Tibial nerve (tissue), 4 donors: ENCODE measurements around the gene PRLHR. TPM values are rescaled to one million over a fixed set of nuclear protein-coding genes. Genes with fewer than 3 reads are reported as not detected.

Experiments used
- DNase-seq, 2 donors: peaks; one replicate each; pipeline ENCODE4 v3.0.0-alpha.2; 2019; ENCODE audit warnings: low spot score in 2 of 2
- H3K27ac ChIP-seq, 4 donors: fragments of 200-600 bp; sonication (generic) in 3 of 4; one replicate each; pipeline ENCODE4 v1.5.1; 2017 to 2019; ENCODE audit warnings: mild to moderate bottlenecking in 1 of 4
- H3K27me3 ChIP-seq, 2 donors: fragments of 200-600 bp; sonication (generic) in 1 of 2; one replicate each; pipeline versions ENCODE4 v1.5.1 to v1.6.0; 2017 to 2019
- H3K36me3 ChIP-seq, 3 donors: fragments of 200-600 bp; sonication (generic); one replicate each; pipeline ENCODE4 v1.5.1; 2018 to 2019
- H3K4me1 ChIP-seq, 4 donors: fragments of 200-600 bp; sonication (generic) in 3 of 4; one replicate each; pipeline ENCODE4 v1.5.1; 2017 to 2019
- H3K4me3 ChIP-seq, 4 donors: fragments of 200-600 bp; sonication (generic) in 3 of 4; one replicate each; pipeline ENCODE4 v1.5.1; 2017 to 2019; ENCODE audit warnings: mild to moderate bottlenecking in 1 of 4, moderate library complexity in 1 of 4
- H3K9me3 ChIP-seq, 4 donors: fragments of 200-600 bp; sonication (generic) in 3 of 4; one replicate each; pipeline ENCODE4 v1.5.1; 2017 to 2019
- CTCF ChIP-seq, 5 experiments: fragments of 200-600 bp in 3 of 5; fragments of 450-650 bp in 2 of 5; sonication (generic) in 3 of 5; IDR thresholded peaks; one replicate each; pipeline ENCODE4 v1.5.1; 2016 to 2019; ENCODE audit warnings: antibody characterized with exemption in 5 of 5, mild to moderate bottlenecking in 3 of 5, moderate library complexity in 2 of 5
- EP300 ChIP-seq, 2 donors: sonication (generic); formaldehyde crosslinking; IDR thresholded peaks; one replicate each; pipeline ENCODE4 v1.6.1; 2017; ENCODE audit warnings: antibody characterized with exemption in 2 of 2, mild to moderate bottlenecking in 1 of 2
- POLR2A ChIP-seq, 2 donors: fragments of 450-650 bp; IDR thresholded peaks; one replicate each; pipeline ENCODE4 v1.6.1; 2017; ENCODE audit warnings: antibody characterized with exemption in 2 of 2, mild to moderate bottlenecking in 2 of 2, moderate library complexity in 2 of 2
- whole genome bisulfite sequencing, 2 donors: methylation state at CpG; one replicate each; pipeline ENCODE4 v1.1.5; 2018; 5-methylcytosine and 5-hydroxymethylcytosine counted together
- total RNA-seq, 4 donors: library from RNA; depleted of rRNA; stranded (reverse); fragments of >200 nt; gene quantifications; one replicate each; pipeline ENCODE4 v1.1.0, GENCODE V29; 2016

PRLHR gene
- total RNA-seq, 4 donors from 2014 or later = not detected

GRCh38 chr10:118546479-118546878 lies 49.0 kb downstream of the PRLHR start:
- DNase-seq = no peak
- WGBS, 2 donors = 79% methylated on average over 2 of the region's 2 CpGs
- Histone ChIP-seq H3K4me1 (no peaks in the 10 kb centered on the region), H3K9me3 (no peaks in the 10 kb centered on the region), H3K27me3 (no peaks in the 10 kb centered on the region), H3K36me3 (no peaks in the 10 kb centered on the region), H3K4me3 (no peak overlapping the region), H3K27ac (no peak overlapping the region)
- TF ChIP-seq EP300 (IDR thresholded peaks at IDR 0.05) = no peak
- no peak for TF ChIP-seq CTCF (IDR thresholded peaks at IDR 0.05)
- TF ChIP-seq POLR2A (IDR thresholded peaks at IDR 0.05) = no peak

- Histone ChIP-seq H3K36me3 (no peaks in the 10 kb centered on the region), H3K4me3 (no peak overlapping the region), H3K9me3 (no peaks in the 10 kb centered on the region), H3K27me3 (no peaks in the 10 kb centered on the region), H3K27ac (no peak overlapping the region), H3K4me1 (no peaks in the 10 kb centered on the region)
- 92 to 100% methylated on average over 1 of the region's 1 CpG for WGBS, 2 donors
- no peak for TF ChIP-seq EP300 (IDR thresholded peaks at IDR 0.05)
- TF ChIP-seq POLR2A (IDR thresholded peaks at IDR 0.05) = no peak
- TF ChIP-seq CTCF (IDR thresholded peaks at IDR 0.05) = no peak
- DNase-seq = no peak
Measured at GRCh38 chr10:118545381-118545780, 50.1 kb downstream of the PRLHR start.

GRCh38 chr10:118544401-118544948 lies 51.0 kb downstream of the PRLHR start:
- no peak overlapping the region for H3K4me3 ChIP-seq
- H3K9me3 ChIP-seq = no peaks in the 10 kb centered on the region
- no peak for DNase-seq
- no peak overlapping the region for H3K27ac ChIP-seq
- TF ChIP-seq CTCF (IDR thresholded peaks at IDR 0.05) = peak in 1 of 5 experiments; percentile 1
- no peak for TF ChIP-seq POLR2A (IDR thresholded peaks at IDR 0.05)
- no peaks in the 10 kb centered on the region for H3K27me3 ChIP-seq
- H3K36me3 ChIP-seq = no peaks in the 10 kb centered on the region
- 62 to 66% methylated on average over 4 of the region's 4 CpGs for WGBS, 2 donors
- no peaks in the 10 kb centered on the region for H3K4me1 ChIP-seq

GRCh38 chr10:118543714-118544400 lies 51.6 kb downstream of the PRLHR start:
- no peak for DNase-seq
- Histone ChIP-seq H3K27ac (no peak overlapping the region), H3K4me3 (no peak overlapping the region), H3K36me3 (no peaks in the 10 kb centered on the region), H3K9me3 (no peaks in the 10 kb centered on the region), H3K27me3 (no peaks in the 10 kb centered on the region), H3K4me1 (no peaks in the 10 kb centered on the region)
- WGBS, 2 donors = 34 to 50% methylated on average over 9 to 13 of the region's 13 CpGs
- no peak for TF ChIP-seq POLR2A (IDR thresholded peaks at IDR 0.05)
- TF ChIP-seq CTCF (IDR thresholded peaks at IDR 0.05) = peak; percentile 11 to 41 (median 21)
- TF ChIP-seq EP300 (IDR thresholded peaks at IDR 0.05) = no peak

GRCh38 chr10:118542745-118543144 lies 52.7 kb downstream of the PRLHR start:
- peaks cover 0 to 5% (median 0%) of the 10 kb centered on the region in 4 donors for H3K9me3 ChIP-seq
- WGBS, 2 donors = 86 to 97% methylated on average over 1 of the region's 1 CpG
- no peaks in the 10 kb centered on the region for H3K36me3 ChIP-seq
- DNase-seq = no peak
- no peaks in the 10 kb centered on the region for H3K4me1 ChIP-seq
- no peak for TF ChIP-seq POLR2A (IDR thresholded peaks at IDR 0.05)
- no peak for TF ChIP-seq EP300 (IDR thresholded peaks at IDR 0.05)
- no peak for TF ChIP-seq CTCF (IDR thresholded peaks at IDR 0.05)
- H3K27me3 ChIP-seq = no peaks in the 10 kb centered on the region
- H3K4me3 ChIP-seq = no peak overlapping the region
- no peak overlapping the region for H3K27ac ChIP-seq
